WTC11 (cell line): ENCODE measurements around the gene NAALADL2. TPM values are rescaled to one million over a fixed set of nuclear protein-coding genes. Genes with fewer than 3 reads are reported as not detected.

Source experiments
- ATAC-seq: fragments of 200-7000 bp; cut with Tn5 transposase; 2 replicates; pipeline ENCODE4 v1.10.0; 2021; ENCODE audit warnings: mild to moderate bottlenecking, moderate library complexity
- CTCF ChIA-PET: fragments of 300-600 bp; sonication (Branson Sonifier 250); formaldehyde crosslinking; loops from one replicate; lab custom pipeline; 2021; ENCODE audit warnings: antibody characterized with exemption; lab: Charles Lee
- POLR2A ChIA-PET: fragments of 350-600 bp; sonication (Branson Sonifier 250); formaldehyde crosslinking; loops from one replicate; lab custom pipeline; 2021; ENCODE audit warnings: antibody characterized with exemption; lab: Charles Lee
- DNase-seq: peaks from one replicate; pipeline ENCODE4 v3.0.0; 2021; ENCODE audit warnings: low spot score
- H3K27ac Mint-ChIP-seq: 2 replicates; pipeline ENCODE4 v1.8.0; 2021; ENCODE audit warnings: mixed read lengths
- H3K27me3 Mint-ChIP-seq: 2 replicates; pipeline ENCODE4 v1.8.0; 2021; ENCODE audit warnings: low read depth, mild to moderate bottlenecking, moderate library complexity, mixed read lengths
- H3K36me3 Mint-ChIP-seq: 2 replicates; pipeline ENCODE4 v1.8.0; 2021; ENCODE audit warnings: mixed read lengths
- H3K4me1 Mint-ChIP-seq: 2 replicates; pipeline ENCODE4 v1.8.0; 2022; ENCODE audit warnings: mixed read lengths
- H3K4me3 Mint-ChIP-seq: 2 replicates; pipeline ENCODE4 v1.8.0; 2021; ENCODE audit warnings: mild to moderate bottlenecking, moderate library complexity, mixed read lengths
- H3K9me3 Mint-ChIP-seq: 2 replicates; pipeline ENCODE4 v1.8.0; 2021; ENCODE audit warnings: mixed read lengths
- ATF1 ChIP-seq: sonication (generic); formaldehyde crosslinking; IDR thresholded peaks from 2 replicates; pipeline ENCODE4 v1.8.1; 2023; ENCODE audit warnings: mild to moderate bottlenecking, moderate library complexity, missing genetic modification reagents
- GRHL2 ChIP-seq: fragments of 250-450 bp; sonication (Bioruptor Pico); IDR thresholded peaks from 2 replicates; pipeline ENCODE4 v1.8.0; 2022; ENCODE audit warnings: mild to moderate bottlenecking, moderate library complexity; ENCODE audit not compliant: insufficient replicate concordance, severe bottlenecking
- KAT7 ChIP-seq: sonication (generic); formaldehyde crosslinking; IDR thresholded peaks from 2 replicates; pipeline ENCODE4 v1.8.1; 2023; ENCODE audit warnings: missing genetic modification reagents, mild to moderate bottlenecking, borderline replicate concordance
- OVOL2 ChIP-seq: fragments of 250-450 bp; sonication (Bioruptor Pico); IDR thresholded peaks from 2 replicates; pipeline ENCODE4 v1.9.0; 2021; ENCODE audit warnings: mild to moderate bottlenecking, borderline replicate concordance
- TCF7 ChIP-seq: sonication (generic); formaldehyde crosslinking; IDR thresholded peaks from 2 replicates; pipeline ENCODE4 v1.8.0; 2022; ENCODE audit warnings: mild to moderate bottlenecking, low read depth, missing genetic modification reagents, moderate library complexity
- TEAD1 ChIP-seq: sonication (generic); formaldehyde crosslinking; IDR thresholded peaks from 2 replicates; pipeline ENCODE4 v1.8.0; 2022; ENCODE audit warnings: mild to moderate bottlenecking, missing genetic modification reagents
- TP53 ChIP-seq: sonication (generic); formaldehyde crosslinking; IDR thresholded peaks from 2 replicates; pipeline ENCODE4 v1.8.1; 2023; ENCODE audit warnings: mild to moderate bottlenecking, missing genetic modification reagents
- ZNF317 ChIP-seq: sonication (generic); formaldehyde crosslinking; IDR thresholded peaks from 2 replicates; pipeline ENCODE4 v1.8.1; 2023; ENCODE audit warnings: low read depth, mild to moderate bottlenecking, moderate library complexity, missing genetic modification reagents, borderline replicate concordance
- ZNF396 ChIP-seq: fragments of 250-450 bp; sonication (Bioruptor Pico); IDR thresholded peaks from 2 replicates; pipeline ENCODE4 v1.8.0; 2021; ENCODE audit warnings: mild to moderate bottlenecking, moderate library complexity, borderline replicate concordance
- ZNF671 ChIP-seq: fragments of 250-450 bp; sonication (Bioruptor Pico); IDR thresholded peaks from 2 replicates; pipeline ENCODE4 v1.8.0; 2021; ENCODE audit warnings: mild to moderate bottlenecking
- total RNA-seq: library from RNA; stranded (reverse); gene quantifications from 3 replicates; pipeline ENCODE4 v1.2.3, GENCODE V29; 2021
- TF ChIP-seq, protein P1 (sequence below): fragments of 250-450 bp; sonication (Bioruptor Pico); IDR thresholded peaks from 2 replicates; pipeline ENCODE4 v1.9.0; 2021; ENCODE audit warnings: mild to moderate bottlenecking, borderline replicate concordance
- TF ChIP-seq, protein P2 (sequence below): sonication (generic); formaldehyde crosslinking; IDR thresholded peaks from 2 replicates; pipeline ENCODE4 v1.8.1; 2022; ENCODE audit warnings: low read depth, missing genetic modification reagents, borderline replicate concordance
- TF ChIP-seq, protein P3 (sequence below): sonication (generic); formaldehyde crosslinking; IDR thresholded peaks from 2 replicates; pipeline ENCODE4 v1.8.0; 2022; ENCODE audit warnings: missing genetic modification reagents
- TF ChIP-seq, protein P4 (sequence below): sonication (generic); formaldehyde crosslinking; IDR thresholded peaks from 2 replicates; pipeline ENCODE4 v1.8.1; 2023; ENCODE audit warnings: mild to moderate bottlenecking, missing genetic modification reagents
- TF ChIP-seq, protein P5 (sequence below): fragments of 200-600 bp; IDR thresholded peaks from 2 replicates; pipeline ENCODE4 v1.8.0; 2022; ENCODE audit warnings: antibody characterized with exemption
- TF ChIP-seq, protein P6 (sequence below): sonication (generic); formaldehyde crosslinking; IDR thresholded peaks from 2 replicates; pipeline ENCODE4 v1.8.0; 2023; ENCODE audit warnings: missing genetic modification reagents
- TF ChIP-seq, protein P7 (sequence below): sonication (generic); formaldehyde crosslinking; IDR thresholded peaks from 2 replicates; pipeline ENCODE4 v1.8.1; 2022; ENCODE audit warnings: mild to moderate bottlenecking, moderate library complexity, missing genetic modification reagents

Gene NAALADL2
- total RNA-seq, 1 experiment from 2014 or later = 1.2 TPM

DNA sequence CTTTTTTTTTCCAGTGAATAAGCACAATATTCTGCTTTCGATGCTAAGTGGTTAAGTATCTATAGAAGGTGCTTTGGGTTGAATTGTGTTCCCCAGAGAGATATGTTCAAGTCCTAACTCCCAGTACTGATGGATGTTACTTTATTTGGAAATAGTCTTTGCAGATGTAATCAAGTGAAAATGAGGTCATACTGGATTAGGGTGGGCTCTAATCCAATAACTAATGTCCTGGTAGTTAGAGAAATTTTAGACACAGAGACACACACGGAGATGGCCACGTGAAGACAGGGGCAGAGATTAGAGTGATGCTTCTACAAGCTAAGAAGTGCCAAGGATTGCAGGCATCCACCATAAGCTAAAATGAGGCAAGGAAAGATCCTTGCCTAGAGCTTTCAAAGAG, 662.3 kb downstream of the NAALADL2 start (continued):
- TF ChIP-seq, protein P1, sequence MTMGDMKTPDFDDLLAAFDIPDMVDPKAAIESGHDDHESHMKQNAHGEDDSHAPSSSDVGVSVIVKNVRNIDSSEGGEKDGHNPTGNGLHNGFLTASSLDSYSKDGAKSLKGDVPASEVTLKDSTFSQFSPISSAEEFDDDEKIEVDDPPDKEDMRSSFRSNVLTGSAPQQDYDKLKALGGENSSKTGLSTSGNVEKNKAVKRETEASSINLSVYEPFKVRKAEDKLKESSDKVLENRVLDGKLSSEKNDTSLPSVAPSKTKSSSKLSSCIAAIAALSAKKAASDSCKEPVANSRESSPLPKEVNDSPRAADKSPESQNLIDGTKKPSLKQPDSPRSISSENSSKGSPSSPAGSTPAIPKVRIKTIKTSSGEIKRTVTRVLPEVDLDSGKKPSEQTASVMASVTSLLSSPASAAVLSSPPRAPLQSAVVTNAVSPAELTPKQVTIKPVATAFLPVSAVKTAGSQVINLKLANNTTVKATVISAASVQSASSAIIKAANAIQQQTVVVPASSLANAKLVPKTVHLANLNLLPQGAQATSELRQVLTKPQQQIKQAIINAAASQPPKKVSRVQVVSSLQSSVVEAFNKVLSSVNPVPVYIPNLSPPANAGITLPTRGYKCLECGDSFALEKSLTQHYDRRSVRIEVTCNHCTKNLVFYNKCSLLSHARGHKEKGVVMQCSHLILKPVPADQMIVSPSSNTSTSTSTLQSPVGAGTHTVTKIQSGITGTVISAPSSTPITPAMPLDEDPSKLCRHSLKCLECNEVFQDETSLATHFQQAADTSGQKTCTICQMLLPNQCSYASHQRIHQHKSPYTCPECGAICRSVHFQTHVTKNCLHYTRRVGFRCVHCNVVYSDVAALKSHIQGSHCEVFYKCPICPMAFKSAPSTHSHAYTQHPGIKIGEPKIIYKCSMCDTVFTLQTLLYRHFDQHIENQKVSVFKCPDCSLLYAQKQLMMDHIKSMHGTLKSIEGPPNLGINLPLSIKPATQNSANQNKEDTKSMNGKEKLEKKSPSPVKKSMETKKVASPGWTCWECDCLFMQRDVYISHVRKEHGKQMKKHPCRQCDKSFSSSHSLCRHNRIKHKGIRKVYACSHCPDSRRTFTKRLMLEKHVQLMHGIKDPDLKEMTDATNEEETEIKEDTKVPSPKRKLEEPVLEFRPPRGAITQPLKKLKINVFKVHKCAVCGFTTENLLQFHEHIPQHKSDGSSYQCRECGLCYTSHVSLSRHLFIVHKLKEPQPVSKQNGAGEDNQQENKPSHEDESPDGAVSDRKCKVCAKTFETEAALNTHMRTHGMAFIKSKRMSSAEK = no peak
- TF ChIP-seq, protein P2, sequence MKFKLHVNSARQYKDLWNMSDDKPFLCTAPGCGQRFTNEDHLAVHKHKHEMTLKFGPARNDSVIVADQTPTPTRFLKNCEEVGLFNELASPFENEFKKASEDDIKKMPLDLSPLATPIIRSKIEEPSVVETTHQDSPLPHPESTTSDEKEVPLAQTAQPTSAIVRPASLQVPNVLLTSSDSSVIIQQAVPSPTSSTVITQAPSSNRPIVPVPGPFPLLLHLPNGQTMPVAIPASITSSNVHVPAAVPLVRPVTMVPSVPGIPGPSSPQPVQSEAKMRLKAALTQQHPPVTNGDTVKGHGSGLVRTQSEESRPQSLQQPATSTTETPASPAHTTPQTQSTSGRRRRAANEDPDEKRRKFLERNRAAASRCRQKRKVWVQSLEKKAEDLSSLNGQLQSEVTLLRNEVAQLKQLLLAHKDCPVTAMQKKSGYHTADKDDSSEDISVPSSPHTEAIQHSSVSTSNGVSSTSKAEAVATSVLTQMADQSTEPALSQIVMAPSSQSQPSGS = no peak

DNA sequence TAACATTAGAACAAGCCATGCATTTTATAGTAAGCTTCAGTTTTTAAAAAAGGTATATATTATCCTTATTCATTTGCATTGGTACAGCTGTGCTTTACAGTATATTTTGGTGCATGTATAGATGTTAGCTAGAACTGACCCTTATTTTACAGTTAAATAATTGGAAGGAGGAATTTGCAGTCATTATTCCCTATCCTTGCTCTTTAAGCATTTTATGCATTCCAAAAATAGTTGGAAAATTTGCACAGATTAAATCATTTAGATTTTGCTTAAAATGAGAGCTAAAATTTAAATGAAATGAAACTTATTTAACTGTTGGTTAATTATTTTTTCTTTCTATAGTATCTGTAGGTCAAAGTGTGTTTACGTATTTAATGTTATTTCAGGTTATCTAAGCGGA, 667.1 kb downstream of the NAALADL2 start:
- ATAC-seq (no peak), DNase-seq (no peak)
- Mint-ChIP-seq H3K36me3 (peaks cover 13% of the 10 kb centered on the region), H3K27ac (peak overlapping the region; percentile 94), H3K4me3 (peak overlapping the region; percentile 47), H3K4me1 (peaks cover 35% of the 10 kb centered on the region), H3K9me3 (peaks cover 27% of the 10 kb centered on the region), H3K27me3 (no peaks in the 10 kb centered on the region)
- ChIA-PET CTCF (interaction anchor here (0.5 to 1.9 kb wide), 2 partner anchors 103 to 415 kb away, joined by 4 to 7 read pairs; no protein-coding TSS in a partner anchor), POLR2A (interaction anchor here (0.5 kb wide), 1 partner anchor 539 kb away, joined by 3 read pairs; no protein-coding TSS in a partner anchor)
- TF ChIP-seq GRHL2 (CRISPR knock-in tag) (no peak), ZNF396 (CRISPR knock-in tag) (no peak), OVOL2 (CRISPR knock-in tag) (no peak), ATF1 (CRISPR knock-in tag) (no peak), TP53 (CRISPR knock-in tag) (no peak), ZNF317 (CRISPR knock-in tag) (no peak)
- TF ChIP-seq, protein P3, sequence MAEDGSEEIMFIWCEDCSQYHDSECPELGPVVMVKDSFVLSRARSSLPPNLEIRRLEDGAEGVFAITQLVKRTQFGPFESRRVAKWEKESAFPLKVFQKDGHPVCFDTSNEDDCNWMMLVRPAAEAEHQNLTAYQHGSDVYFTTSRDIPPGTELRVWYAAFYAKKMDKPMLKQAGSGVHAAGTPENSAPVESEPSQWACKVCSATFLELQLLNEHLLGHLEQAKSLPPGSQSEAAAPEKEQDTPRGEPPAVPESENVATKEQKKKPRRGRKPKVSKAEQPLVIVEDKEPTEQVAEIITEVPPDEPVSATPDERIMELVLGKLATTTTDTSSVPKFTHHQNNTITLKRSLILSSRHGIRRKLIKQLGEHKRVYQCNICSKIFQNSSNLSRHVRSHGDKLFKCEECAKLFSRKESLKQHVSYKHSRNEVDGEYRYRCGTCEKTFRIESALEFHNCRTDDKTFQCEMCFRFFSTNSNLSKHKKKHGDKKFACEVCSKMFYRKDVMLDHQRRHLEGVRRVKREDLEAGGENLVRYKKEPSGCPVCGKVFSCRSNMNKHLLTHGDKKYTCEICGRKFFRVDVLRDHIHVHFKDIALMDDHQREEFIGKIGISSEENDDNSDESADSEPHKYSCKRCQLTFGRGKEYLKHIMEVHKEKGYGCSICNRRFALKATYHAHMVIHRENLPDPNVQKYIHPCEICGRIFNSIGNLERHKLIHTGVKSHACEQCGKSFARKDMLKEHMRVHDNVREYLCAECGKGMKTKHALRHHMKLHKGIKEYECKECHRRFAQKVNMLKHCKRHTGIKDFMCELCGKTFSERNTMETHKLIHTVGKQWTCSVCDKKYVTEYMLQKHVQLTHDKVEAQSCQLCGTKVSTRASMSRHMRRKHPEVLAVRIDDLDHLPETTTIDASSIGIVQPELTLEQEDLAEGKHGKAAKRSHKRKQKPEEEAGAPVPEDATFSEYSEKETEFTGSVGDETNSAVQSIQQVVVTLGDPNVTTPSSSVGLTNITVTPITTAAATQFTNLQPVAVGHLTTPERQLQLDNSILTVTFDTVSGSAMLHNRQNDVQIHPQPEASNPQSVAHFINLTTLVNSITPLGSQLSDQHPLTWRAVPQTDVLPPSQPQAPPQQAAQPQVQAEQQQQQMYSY (CRISPR knock-in tag) = no peak

DNA sequence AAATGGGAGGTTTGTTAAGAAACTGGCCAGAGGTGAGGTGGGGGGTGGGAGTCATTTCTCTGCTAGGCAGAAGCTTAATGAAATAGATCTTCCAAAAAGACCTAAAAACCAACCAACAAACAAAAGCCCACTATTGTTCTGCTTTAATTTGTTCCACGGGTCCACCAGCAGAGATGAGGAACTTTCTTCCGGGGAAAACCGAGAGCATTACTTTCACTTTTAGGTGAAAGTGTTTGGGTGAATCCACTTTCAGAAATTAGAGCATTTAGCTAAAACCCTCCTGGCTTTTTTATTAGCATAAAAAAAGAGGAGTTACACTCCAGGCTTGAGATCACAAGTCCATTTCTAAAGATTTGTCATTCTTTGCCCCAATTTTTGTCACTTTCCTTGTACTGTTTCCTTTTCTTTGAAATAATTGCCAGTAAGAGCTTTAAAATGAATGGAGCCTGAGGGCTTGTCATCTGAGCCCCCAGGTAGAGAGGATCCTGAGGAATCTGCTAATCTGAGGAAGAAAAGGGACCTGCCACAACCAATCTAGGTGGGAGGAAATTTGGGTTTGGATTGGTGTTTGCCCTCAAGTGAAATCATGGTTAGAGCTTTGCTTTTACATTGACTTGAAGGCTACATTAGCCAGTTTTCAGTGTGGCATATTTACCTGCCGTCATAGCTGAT, 667.6 kb downstream of the NAALADL2 start:
- peaks cover 13% of the 10 kb centered on the region for H3K36me3 Mint-ChIP-seq
- H3K27ac Mint-ChIP-seq = peak overlapping the region; percentile 94
- H3K27me3 Mint-ChIP-seq = no peaks in the 10 kb centered on the region
- H3K4me3 Mint-ChIP-seq = peak overlapping the region; percentile 47
- H3K4me1 Mint-ChIP-seq = peaks cover 35% of the 10 kb centered on the region
- ChIA-PET POLR2A (interaction anchor here (0.5 kb wide), 1 partner anchor 540 kb away, joined by 3 read pairs; no protein-coding TSS in a partner anchor), CTCF (interaction anchor here (0.6 to 1.9 kb wide), 2 partner anchors 414 to 1165 kb away, joined by 5 to 7 read pairs; no protein-coding TSS in a partner anchor)
- peaks cover 27% of the 10 kb centered on the region for H3K9me3 Mint-ChIP-seq
- peak; percentile 80 for ATAC-seq
- DNase-seq = no peak
- no peak for TF ChIP-seq ZNF671 (CRISPR knock-in tag)
- TF ChIP-seq, protein P4, sequence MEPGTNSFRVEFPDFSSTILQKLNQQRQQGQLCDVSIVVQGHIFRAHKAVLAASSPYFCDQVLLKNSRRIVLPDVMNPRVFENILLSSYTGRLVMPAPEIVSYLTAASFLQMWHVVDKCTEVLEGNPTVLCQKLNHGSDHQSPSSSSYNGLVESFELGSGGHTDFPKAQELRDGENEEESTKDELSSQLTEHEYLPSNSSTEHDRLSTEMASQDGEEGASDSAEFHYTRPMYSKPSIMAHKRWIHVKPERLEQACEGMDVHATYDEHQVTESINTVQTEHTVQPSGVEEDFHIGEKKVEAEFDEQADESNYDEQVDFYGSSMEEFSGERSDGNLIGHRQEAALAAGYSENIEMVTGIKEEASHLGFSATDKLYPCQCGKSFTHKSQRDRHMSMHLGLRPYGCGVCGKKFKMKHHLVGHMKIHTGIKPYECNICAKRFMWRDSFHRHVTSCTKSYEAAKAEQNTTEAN = no peak
- TF ChIP-seq KAT7 (CRISPR knock-in tag) = no peak
- TF ChIP-seq TEAD1 (CRISPR knock-in tag) = no peak
- TF ChIP-seq TCF7 (CRISPR knock-in tag) = no peak
- TF ChIP-seq, protein P5, sequence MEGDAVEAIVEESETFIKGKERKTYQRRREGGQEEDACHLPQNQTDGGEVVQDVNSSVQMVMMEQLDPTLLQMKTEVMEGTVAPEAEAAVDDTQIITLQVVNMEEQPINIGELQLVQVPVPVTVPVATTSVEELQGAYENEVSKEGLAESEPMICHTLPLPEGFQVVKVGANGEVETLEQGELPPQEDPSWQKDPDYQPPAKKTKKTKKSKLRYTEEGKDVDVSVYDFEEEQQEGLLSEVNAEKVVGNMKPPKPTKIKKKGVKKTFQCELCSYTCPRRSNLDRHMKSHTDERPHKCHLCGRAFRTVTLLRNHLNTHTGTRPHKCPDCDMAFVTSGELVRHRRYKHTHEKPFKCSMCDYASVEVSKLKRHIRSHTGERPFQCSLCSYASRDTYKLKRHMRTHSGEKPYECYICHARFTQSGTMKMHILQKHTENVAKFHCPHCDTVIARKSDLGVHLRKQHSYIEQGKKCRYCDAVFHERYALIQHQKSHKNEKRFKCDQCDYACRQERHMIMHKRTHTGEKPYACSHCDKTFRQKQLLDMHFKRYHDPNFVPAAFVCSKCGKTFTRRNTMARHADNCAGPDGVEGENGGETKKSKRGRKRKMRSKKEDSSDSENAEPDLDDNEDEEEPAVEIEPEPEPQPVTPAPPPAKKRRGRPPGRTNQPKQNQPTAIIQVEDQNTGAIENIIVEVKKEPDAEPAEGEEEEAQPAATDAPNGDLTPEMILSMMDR = no peak
- TF ChIP-seq GRHL2 (CRISPR knock-in tag) = no peak
- TF ChIP-seq, protein P6, sequence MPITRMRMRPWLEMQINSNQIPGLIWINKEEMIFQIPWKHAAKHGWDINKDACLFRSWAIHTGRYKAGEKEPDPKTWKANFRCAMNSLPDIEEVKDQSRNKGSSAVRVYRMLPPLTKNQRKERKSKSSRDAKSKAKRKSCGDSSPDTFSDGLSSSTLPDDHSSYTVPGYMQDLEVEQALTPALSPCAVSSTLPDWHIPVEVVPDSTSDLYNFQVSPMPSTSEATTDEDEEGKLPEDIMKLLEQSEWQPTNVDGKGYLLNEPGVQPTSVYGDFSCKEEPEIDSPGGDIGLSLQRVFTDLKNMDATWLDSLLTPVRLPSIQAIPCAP (CRISPR knock-in tag) = no peak
- TF ChIP-seq, protein P7, sequence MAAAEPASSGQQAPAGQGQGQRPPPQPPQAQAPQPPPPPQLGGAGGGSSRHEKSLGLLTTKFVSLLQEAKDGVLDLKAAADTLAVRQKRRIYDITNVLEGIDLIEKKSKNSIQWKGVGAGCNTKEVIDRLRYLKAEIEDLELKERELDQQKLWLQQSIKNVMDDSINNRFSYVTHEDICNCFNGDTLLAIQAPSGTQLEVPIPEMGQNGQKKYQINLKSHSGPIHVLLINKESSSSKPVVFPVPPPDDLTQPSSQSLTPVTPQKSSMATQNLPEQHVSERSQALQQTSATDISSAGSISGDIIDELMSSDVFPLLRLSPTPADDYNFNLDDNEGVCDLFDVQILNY (CRISPR knock-in tag) = no peak
